ENCODE measurements around the gene THBS2. TPM values are rescaled to one million over a fixed set of nuclear protein-coding genes. Genes with fewer than 3 reads are reported as not detected.
"Not testable (repeated sequence)": the region's sequence is repeated elsewhere in the genome, so short reads cannot be mapped to it uniquely, and the experiment has no call there.

The THBS2 gene
- polyA plus RNA-seq, 1 experiment = 857 TPM

GRCh38 chr6:169265486-169266131 is 12.0 kb upstream of the THBS2 start:
- no peaks in the 10 kb centered on the region for H3K36me3 ChIP-seq (ENCODE audit: control insufficient read depth, insufficient read depth, low read length)
- no peaks in the 10 kb centered on the region for H3K27me3 ChIP-seq (ENCODE audit: control insufficient read depth, insufficient read depth, low read length)
- no peak for DNase-seq (ENCODE audit: low read depth)
- TF ChIP-seq, protein P1, sequence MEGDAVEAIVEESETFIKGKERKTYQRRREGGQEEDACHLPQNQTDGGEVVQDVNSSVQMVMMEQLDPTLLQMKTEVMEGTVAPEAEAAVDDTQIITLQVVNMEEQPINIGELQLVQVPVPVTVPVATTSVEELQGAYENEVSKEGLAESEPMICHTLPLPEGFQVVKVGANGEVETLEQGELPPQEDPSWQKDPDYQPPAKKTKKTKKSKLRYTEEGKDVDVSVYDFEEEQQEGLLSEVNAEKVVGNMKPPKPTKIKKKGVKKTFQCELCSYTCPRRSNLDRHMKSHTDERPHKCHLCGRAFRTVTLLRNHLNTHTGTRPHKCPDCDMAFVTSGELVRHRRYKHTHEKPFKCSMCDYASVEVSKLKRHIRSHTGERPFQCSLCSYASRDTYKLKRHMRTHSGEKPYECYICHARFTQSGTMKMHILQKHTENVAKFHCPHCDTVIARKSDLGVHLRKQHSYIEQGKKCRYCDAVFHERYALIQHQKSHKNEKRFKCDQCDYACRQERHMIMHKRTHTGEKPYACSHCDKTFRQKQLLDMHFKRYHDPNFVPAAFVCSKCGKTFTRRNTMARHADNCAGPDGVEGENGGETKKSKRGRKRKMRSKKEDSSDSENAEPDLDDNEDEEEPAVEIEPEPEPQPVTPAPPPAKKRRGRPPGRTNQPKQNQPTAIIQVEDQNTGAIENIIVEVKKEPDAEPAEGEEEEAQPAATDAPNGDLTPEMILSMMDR (IDR thresholded peaks at IDR 0.05; ENCODE audit: insufficient read depth, low read depth, low read length) = no peak
- ChIA-PET POLR2A (interaction anchor here (0.6 kb wide), 1 partner anchor 19 kb away, joined by 4 read pairs; no protein-coding TSS in a partner anchor), CTCF (no interaction called here)
- no peak overlapping the region for H3K4me3 ChIP-seq (ENCODE audit: low read depth, low read length)

- ChIA-PET CTCF (interaction anchor here (1.1 to 1.2 kb wide), 3 partner anchors 12 to 436 kb away, joined by 3 read pairs; no protein-coding TSS in a partner anchor), POLR2A (no interaction called here)
- H3K27me3 ChIP-seq (ENCODE audit: control insufficient read depth, insufficient read depth, low read length) = no peaks in the 10 kb centered on the region
- TF ChIP-seq, protein P1 (IDR thresholded peaks at IDR 0.05; ENCODE audit: insufficient read depth, low read depth, low read length) = no peak
- DNase-seq (ENCODE audit: low read depth) = no peak
- no peaks in the 10 kb centered on the region for H3K36me3 ChIP-seq (ENCODE audit: control insufficient read depth, insufficient read depth, low read length)
- no peak overlapping the region for H3K4me3 ChIP-seq (ENCODE audit: low read depth, low read length)
Observed at GRCh38 chr6:169263836-169264608, 10.4 kb upstream of the THBS2 start.

- Histone ChIP-seq H3K36me3 (ENCODE audit: control insufficient read depth, insufficient read depth, low read length) (no peaks in the 10 kb centered on the region), H3K4me3 (ENCODE audit: low read depth, low read length) (no peak overlapping the region), H3K27me3 (ENCODE audit: control insufficient read depth, insufficient read depth, low read length) (no peaks in the 10 kb centered on the region)
- DNase-seq (ENCODE audit: low read depth) = no peak
- TF ChIP-seq, protein P1 (IDR thresholded peaks at IDR 0.05; ENCODE audit: insufficient read depth, low read depth, low read length) = no peak
- ChIA-PET POLR2A (no interaction called here), CTCF (interaction anchor here (1.1 to 1.2 kb wide), 2 partner anchors 11 to 437 kb away, joined by 3 read pairs; no protein-coding TSS in a partner anchor)
Observed at GRCh38 chr6:169263374-169263773, 9.7 kb upstream of the THBS2 start.

- CTCF ChIA-PET; POLR2A ChIA-PET; H3K36me3 ChIP-seq (ENCODE audit: control insufficient read depth, insufficient read depth, low read length); H3K4me3 ChIP-seq (ENCODE audit: low read depth, low read length); H3K27me3 ChIP-seq (ENCODE audit: control insufficient read depth, insufficient read depth, low read length); DNase-seq (ENCODE audit: low read depth): not testable (repeated sequence)
Observed at GRCh38 chr6:169262602-169263001, 9.0 kb upstream of the THBS2 start.

GRCh38 chr6:169256518-169256917 is 2.9 kb upstream of the THBS2 start:
- Histone ChIP-seq H3K27me3 (ENCODE audit: control insufficient read depth, insufficient read depth, low read length) (no peaks in the 10 kb centered on the region), H3K36me3 (ENCODE audit: control insufficient read depth, insufficient read depth, low read length) (no peaks in the 10 kb centered on the region), H3K4me3 (ENCODE audit: low read depth, low read length) (no peak overlapping the region)
- ChIA-PET CTCF (no interaction called here), POLR2A (no interaction called here)
- TF ChIP-seq, protein P1 (IDR thresholded peaks at IDR 0.05; ENCODE audit: insufficient read depth, low read depth, low read length) = no peak
- DNase-seq (ENCODE audit: low read depth) = no peak
